HepG2 (cell line): ENCODE results near the gene SFXN5. TPM values are rescaled to one million over a fixed set of nuclear protein-coding genes. Genes with fewer than 3 reads are reported as not detected.

Experiments
- ATAC-seq: fragments of 200-7000 bp; cut with Tn5 transposase; 3 replicates; pipeline ENCODE4 v1.9.1; 2020; ENCODE audit warnings: mild to moderate bottlenecking, moderate library complexity
- BruUV-seq: library from RNA; stranded (reverse); fragments of 400-500 nt; replicated peaks from 2 replicates; lab custom pipeline; 2021; lab: Mats Ljungman, UMichigan
- CTCF ChIA-PET: fragments of 300-600 bp; formaldehyde crosslinking; extraction: SDS; loops from one replicate; lab custom pipeline; 2021; ENCODE audit warnings: low total read pairs, inconsistent platforms, low intra/inter-chr PET ratio; lab: Yijun Ruan, JAX
- POLR2A ChIA-PET: fragments of 350-600 bp; sonication (Branson Sonifier 250); formaldehyde crosslinking; loops from one replicate; lab custom pipeline; 2020; ENCODE audit warnings: antibody characterized with exemption, inconsistent platforms; lab: Yijun Ruan, JAX
- DNase-seq: peaks from one replicate; pipeline ENCODE4 v3.0.0-alpha.2; 2015; ENCODE audit warnings: low spot score
- FAIRE-seq: peaks from 3 replicates; lab custom pipeline; 2011; peaks lifted over from hg19 to GRCh38; lab: Jason Lieb, UNC
- H2AFZ ChIP-seq: one replicate; pipeline ENCODE4 v1.6.1; 2011; ENCODE audit warnings: low read length, inconsistent platforms
- H3K27ac ChIP-seq: fragments of 300-600 bp; 3 replicates; pipeline ENCODE4 v1.8.0; 2011; ENCODE audit warnings: mixed run types, mild to moderate bottlenecking, mixed read lengths, low read length, inconsistent platforms; ENCODE audit not compliant: insufficient read depth; ENCODE audit errors: extremely low read length
- H3K27me3 ChIP-seq, 2 experiments: fragments of 200-600 bp in 1 of 2; 2 replicates in 1 of 2; 3 replicates in 1 of 2; pipeline versions ENCODE4 v1.6.0 to v1.8.0; 2011; ENCODE audit warnings: low read length in 2 of 2, mild to moderate bottlenecking in 2 of 2, moderate library complexity in 2 of 2, inconsistent platforms in 1 of 2; ENCODE audit not compliant: insufficient read depth in 2 of 2, control insufficient read depth in 1 of 2
- H3K36me3 ChIP-seq, 2 experiments: fragments of 200-600 bp in 1 of 2; replicated peaks in 1 of 2; 2 replicates in 1 of 2; 3 replicates in 1 of 2; pipeline versions ENCODE4 v1.5.1 to v1.8.0; 2011; ENCODE audit warnings: low read length in 2 of 2, inconsistent platforms in 1 of 2; ENCODE audit not compliant: insufficient read depth in 2 of 2, control insufficient read depth in 1 of 2
- H3K4me1 ChIP-seq: 2 replicates; pipeline ENCODE4 v1.5.1; 2012; ENCODE audit warnings: low read length, inconsistent platforms; ENCODE audit not compliant: insufficient read depth
- H3K4me2 ChIP-seq: 2 replicates; pipeline ENCODE4 v1.6.0; 2011; ENCODE audit warnings: low read depth, low read length, inconsistent platforms
- H3K4me3 ChIP-seq, 3 experiments: fragments of 200-600 bp in 1 of 3; sonication (generic), shearing (Covaris generic) in 1 of 3; replicated peaks in 1 of 3; 2 replicates each; pipeline ENCODE4 v1.5.1; 2011 to 2016; ENCODE audit warnings: low read length in 3 of 3, inconsistent platforms in 2 of 3, low read depth in 2 of 3, mild to moderate bottlenecking in 2 of 3, control low read depth in 1 of 3, mixed read lengths in 1 of 3; ENCODE audit not compliant: insufficient read depth in 1 of 3
- H3K79me2 ChIP-seq: one replicate; pipeline ENCODE4 v1.6.1; 2011; ENCODE audit warnings: low read length, inconsistent platforms; ENCODE audit not compliant: insufficient read depth
- H3K9ac ChIP-seq: 2 replicates; pipeline ENCODE4 v1.6.0; 2011; ENCODE audit warnings: mild to moderate bottlenecking, low read depth, low read length, inconsistent platforms; ENCODE audit not compliant: insufficient read depth
- H3K9me3 ChIP-seq: 2 replicates; pipeline ENCODE4 v1.5.1; 2012; ENCODE audit warnings: mild to moderate bottlenecking, low read length
- H4K20me1 ChIP-seq: 2 replicates; pipeline ENCODE4 v1.6.0; 2011; ENCODE audit warnings: inconsistent platforms, mild to moderate bottlenecking, low read length, moderate library complexity; ENCODE audit not compliant: insufficient read depth
- CREBL2 ChIP-seq: sonication (generic); formaldehyde crosslinking; IDR thresholded peaks from 2 replicates; pipeline ENCODE4 v1.8.1; 2023; ENCODE audit warnings: missing genetic modification reagents, mild to moderate bottlenecking, borderline replicate concordance
- E2F2 ChIP-seq: sonication (generic); formaldehyde crosslinking; IDR thresholded peaks from 2 replicates; pipeline ENCODE4 v1.4.0; 2020; ENCODE audit warnings: missing genetic modification reagents, borderline replicate concordance
- PPARG ChIP-seq: conservative IDR thresholded peaks from 2 replicates; pipeline ENCODE4 v1.6.1; 2016; ENCODE audit warnings: missing biosample characterization, missing genetic modification reagents
- RXRB ChIP-seq: IDR thresholded peaks from 2 replicates; pipeline ENCODE4 v1.6.1; 2016; ENCODE audit warnings: borderline replicate concordance, missing genetic modification reagents, missing compliant biosample characterization
- ZBTB14 ChIP-seq: sonication (generic); formaldehyde crosslinking; IDR thresholded peaks from 2 replicates; pipeline ENCODE4 v1.4.0; 2020; ENCODE audit warnings: missing genetic modification reagents
- ZNF496 ChIP-seq: sonication (generic); formaldehyde crosslinking; IDR thresholded peaks from 2 replicates; pipeline ENCODE4 v1.8.1; 2023; ENCODE audit warnings: mild to moderate bottlenecking, moderate library complexity, missing genetic modification reagents; ENCODE audit not compliant: insufficient replicate concordance
- ZNF547 ChIP-seq: sonication (generic); formaldehyde crosslinking; IDR thresholded peaks from 2 replicates; pipeline ENCODE4 v1.5.1; 2020; ENCODE audit warnings: mild to moderate bottlenecking, missing genetic modification reagents
- ZNF784 ChIP-seq: sonication (generic); formaldehyde crosslinking; IDR thresholded peaks from 2 replicates; pipeline ENCODE4 v1.5.1; 2020; ENCODE audit warnings: missing genetic modification reagents, mild to moderate bottlenecking, borderline replicate concordance
- WGBS: methylation state at CpG from one replicate; pipeline ENCODE4 v1.1.6; 2017; ENCODE audit warnings: low lambda C conversion rate; 5-methylcytosine and 5-hydroxymethylcytosine counted together
- in situ Hi-C: cut with HindIII; loops from 2 replicates; pipeline ENCODE4 v1.10.0; 2017; ENCODE audit warnings: low pct_unique_long_range_greater_than_20kb; ENCODE audit not compliant: extremely low pct_ligation_motif_present
- intact Hi-C: fragments of 100-400 bp; cut with micrococcal nuclease; formaldehyde crosslinking; loops from one replicate; pipeline ENCODE4 v1.10.0; 2022; ENCODE audit not compliant: unreplicated experiment
- polyA plus RNA-seq, 8 experiments: library from polyadenylated mRNA; depleted of rRNA in 3 of 8; stranded (reverse) in 7 of 8; unstranded in 1 of 8; fragments of >200 nt; fragmentation: Illumina TruSeq in 4 of 8; extraction: Trizol in 4 of 8; gene quantifications; 2 replicates each; pipeline versions ENCODE4 v1.2.1 to v1.2.3, GENCODE V29; 2011 to 2016; ENCODE audit warnings: low read depth in 4 of 8, missing spikeins in 1 of 8, mixed read lengths in 1 of 8; ENCODE audit not compliant: insufficient read depth in 1 of 8
- total RNA-seq, 5 experiments: library from RNA; depleted of rRNA; stranded (reverse); fragments of >200 nt; fragmentation: Illumina TruSeq; extraction: Trizol; gene quantifications; 2 replicates each; pipeline ENCODE4 v1.2.3, GENCODE V29; 2016; ENCODE audit warnings: low read depth in 1 of 5

SFXN5 gene
- total and polyA plus RNA-seq, 2 of the 13 experiments (the other 11 are each of a cell fraction or from before 2014, with no cell fraction given) = 34.9 to 37.4 TPM

GRCh38 chr2:72923833-72924352 lies 147.6 kb downstream of the SFXN5 start:
- no peak for TF ChIP-seq ZBTB14
- 0 out of 2 replicates have a peak, but pooled peaks have one; percentile 26 for TF ChIP-seq ZNF547 (CRISPR knock-in tag)
- WGBS = 52% methylated on average over 36 of the region's 36 CpGs
- Histone ChIP-seq H2AFZ (no peak overlapping the region), H3K9me3 (no peaks in the 10 kb centered on the region), H3K27ac (no peak overlapping the region), H3K36me3 (no peaks in the 10 kb centered on the region), H4K20me1 (no peaks in the 10 kb centered on the region; the same call in 1 of the 2 replicates), H3K4me1 (peaks cover 3% of the 10 kb centered on the region), H3K4me3 (peak overlapping the region in 1 of 3 experiments; percentile 19; a peak in 1 of 6 replicates), H3K79me2 (no peaks in the 10 kb centered on the region), H3K9ac (no peak overlapping the region), H3K27me3 (peaks cover 2 to 96% of the 10 kb centered on the region in 2 experiments; a peak in 4 of 5 replicates), H3K4me2 (peak overlapping the region; percentile 31)
- ChIA-PET POLR2A (no interaction called here), CTCF (no interaction called here)
- ATAC-seq (peak; percentile 31), FAIRE-seq (no peak), DNase-seq (no peak)
- in situ Hi-C loops = no loop called here
- intact Hi-C loops = no loop called here
- BruUV-seq = no TSS peak

- Histone ChIP-seq H4K20me1 (no peaks in the 10 kb centered on the region; the same call in 1 of the 2 replicates), H3K27ac (no peak overlapping the region), H3K4me2 (no peak overlapping the region), H3K4me1 (peaks cover 17% of the 10 kb centered on the region), H3K36me3 (no peaks in the 10 kb centered on the region), H3K9me3 (no peaks in the 10 kb centered on the region), H3K9ac (no peak overlapping the region), H2AFZ (no peak overlapping the region), H3K27me3 (peaks cover 3 to 91% of the 10 kb centered on the region in 2 experiments; a peak in 4 of 5 replicates), H3K79me2 (no peaks in the 10 kb centered on the region), H3K4me3 (no peak overlapping the region)
- in situ Hi-C loops (no loop called here), intact Hi-C loops (no loop called here)
- DNase-seq (no peak), ATAC-seq (no peak), FAIRE-seq (no peak)
- ChIA-PET CTCF (no interaction called here), POLR2A (no interaction called here)
- 38% methylated on average over 1 of the region's 1 CpG for WGBS
- no TSS peak for BruUV-seq
- TF ChIP-seq E2F2 (no peak), ZNF784 (CRISPR knock-in tag) (no peak), ZNF496 (no peak), PPARG (CRISPR knock-in tag) (no peak), RXRB (CRISPR knock-in tag) (no peak), CREBL2 (CRISPR knock-in tag) (no peak)
- TF ChIP-seq, all 625 proteins: peak for 0
Measured at GRCh38 chr2:72921853-72922252, 149.7 kb downstream of the SFXN5 start.
